Left hindlimb (tissue), 1 donor: ENCODE results near the gene MRPS14.

Source experiments
- DNase-seq: peaks from one replicate; pipeline ENCODE4 v3.0.0-alpha.2; 2018

The MRPS14 gene

DNA sequence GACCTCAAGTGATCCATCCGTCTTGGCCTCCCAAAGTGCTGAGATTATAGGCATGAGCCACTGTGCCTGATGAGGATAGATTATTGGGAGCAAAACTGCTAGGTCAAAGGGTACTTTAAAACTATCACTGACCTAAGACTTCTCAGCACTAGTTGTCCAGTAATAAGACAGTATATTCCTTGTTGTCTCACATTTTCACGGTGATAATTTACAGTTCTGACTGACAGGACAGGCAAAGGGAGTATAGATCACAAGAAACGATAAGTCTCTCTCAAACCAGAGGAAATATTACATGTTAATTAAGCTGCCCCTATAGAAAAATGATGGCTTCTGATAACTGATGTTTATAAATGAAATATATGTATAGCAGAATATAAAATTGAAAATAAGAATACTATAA is 3.7 kb downstream of the MRPS14 start:
- no peak for DNase-seq

DNA sequence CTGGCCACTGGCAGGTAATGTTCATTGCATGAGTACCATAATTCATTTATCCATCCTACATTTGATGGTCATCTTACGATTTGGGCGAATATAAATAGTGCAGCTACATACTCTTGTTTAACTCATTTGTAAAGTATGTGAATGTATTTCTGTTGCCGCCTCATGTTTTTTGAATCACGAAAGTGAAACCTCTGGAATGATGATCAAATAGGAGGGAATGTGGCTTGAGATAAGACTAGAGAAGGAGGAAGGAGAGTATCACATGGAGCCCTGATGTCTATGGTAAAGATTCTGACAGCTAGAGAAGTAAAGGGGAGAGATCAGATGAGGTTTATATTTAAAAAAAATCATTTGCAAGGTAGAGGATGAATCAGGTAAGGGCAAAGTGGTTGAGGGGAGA is 8.0 kb downstream of the MRPS14 start:
- no peak for DNase-seq

DNA sequence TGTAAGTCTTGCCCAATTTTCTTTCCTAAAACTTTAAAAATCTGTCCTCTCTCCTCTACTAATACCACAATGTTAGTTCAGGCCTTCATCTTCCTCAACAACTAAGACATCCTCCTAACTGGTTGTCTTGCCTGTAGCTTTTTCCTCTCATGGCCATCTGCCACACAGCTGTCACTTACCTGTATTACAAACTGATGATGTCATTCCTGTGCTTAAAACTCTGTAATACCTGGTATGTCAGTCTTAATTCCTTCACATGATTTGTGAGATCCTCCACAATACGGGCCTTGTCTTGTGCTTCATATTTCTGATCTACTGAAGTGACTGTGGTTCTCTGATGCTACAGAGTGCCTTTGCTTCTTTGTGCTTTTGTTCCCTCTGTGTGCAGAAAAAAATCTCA is 9.8 kb downstream of the MRPS14 start:
- no peak for DNase-seq

DNA sequence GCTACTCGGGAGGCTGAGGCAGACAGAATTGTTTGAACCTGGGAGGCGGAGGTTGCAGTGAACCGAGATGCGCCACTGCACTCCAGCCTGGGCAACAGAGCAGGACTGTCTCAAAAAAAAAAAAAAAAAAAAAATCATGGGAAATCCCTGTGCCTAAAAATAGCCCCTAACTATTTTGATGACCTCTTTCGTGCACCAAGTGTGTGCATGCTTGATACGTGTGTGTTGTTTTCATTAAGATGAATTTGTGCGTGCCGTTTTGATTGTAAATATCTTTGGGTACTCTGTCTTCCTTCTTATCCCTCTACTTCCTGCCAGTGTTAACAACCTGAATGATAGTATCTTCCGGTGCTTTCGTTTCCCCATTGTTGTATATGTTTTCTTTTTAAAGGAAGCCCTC is 13.7 kb downstream of the MRPS14 start:
- no peak for DNase-seq

DNA sequence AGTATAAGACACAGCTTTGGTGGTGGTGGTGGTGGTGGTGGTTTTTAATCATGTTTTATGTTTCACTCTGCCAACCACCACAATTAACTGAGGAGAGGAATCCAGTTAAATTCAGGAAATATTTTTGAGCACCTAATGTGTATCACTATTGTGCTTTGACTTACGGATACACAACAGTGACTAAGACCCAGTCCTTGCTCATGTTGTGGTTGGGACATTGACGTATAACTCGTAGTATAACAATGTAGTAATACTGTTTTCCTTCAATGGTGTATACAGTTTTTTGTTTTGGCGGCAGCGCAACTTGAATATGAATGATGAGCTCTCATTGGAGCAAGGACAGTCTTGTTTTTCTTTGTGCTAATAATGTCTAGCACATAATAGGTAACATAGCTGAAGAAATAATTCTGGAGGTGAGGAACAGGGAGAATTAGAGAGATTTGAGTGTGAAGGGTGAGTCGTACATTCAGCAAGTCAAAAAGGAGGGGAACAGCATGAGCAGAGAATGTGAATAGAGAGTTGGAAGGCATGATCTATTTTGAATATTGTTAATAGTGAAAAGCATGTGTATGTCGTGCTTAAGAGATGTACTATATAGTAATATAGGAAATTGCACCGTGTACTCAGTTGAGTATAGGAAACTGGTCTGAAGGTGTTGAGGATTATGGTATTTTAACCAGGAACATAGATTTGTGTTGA is 18.0 kb downstream of the MRPS14 start:
- no peak for DNase-seq

DNA sequence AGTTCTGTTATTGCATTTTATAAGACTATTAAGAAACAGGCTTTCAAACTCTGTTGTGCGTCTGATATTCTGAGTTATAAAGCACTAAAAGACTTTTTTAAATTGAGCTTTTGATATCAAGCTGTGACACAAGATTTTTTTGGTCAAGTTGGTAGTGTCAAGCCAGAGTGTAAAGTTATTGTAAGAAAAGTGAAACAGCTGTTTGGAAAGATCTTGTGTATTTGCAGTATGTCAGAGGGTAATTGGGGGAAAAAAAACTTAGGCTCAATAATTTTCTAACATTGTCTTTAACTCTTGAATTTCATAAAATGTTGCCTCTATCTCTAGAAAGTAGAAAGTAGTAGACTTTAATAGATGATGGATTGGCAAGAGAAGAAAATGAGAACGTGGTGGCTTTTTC is 19.7 kb downstream of the MRPS14 start:
- DNase-seq, result no peak

DNA sequence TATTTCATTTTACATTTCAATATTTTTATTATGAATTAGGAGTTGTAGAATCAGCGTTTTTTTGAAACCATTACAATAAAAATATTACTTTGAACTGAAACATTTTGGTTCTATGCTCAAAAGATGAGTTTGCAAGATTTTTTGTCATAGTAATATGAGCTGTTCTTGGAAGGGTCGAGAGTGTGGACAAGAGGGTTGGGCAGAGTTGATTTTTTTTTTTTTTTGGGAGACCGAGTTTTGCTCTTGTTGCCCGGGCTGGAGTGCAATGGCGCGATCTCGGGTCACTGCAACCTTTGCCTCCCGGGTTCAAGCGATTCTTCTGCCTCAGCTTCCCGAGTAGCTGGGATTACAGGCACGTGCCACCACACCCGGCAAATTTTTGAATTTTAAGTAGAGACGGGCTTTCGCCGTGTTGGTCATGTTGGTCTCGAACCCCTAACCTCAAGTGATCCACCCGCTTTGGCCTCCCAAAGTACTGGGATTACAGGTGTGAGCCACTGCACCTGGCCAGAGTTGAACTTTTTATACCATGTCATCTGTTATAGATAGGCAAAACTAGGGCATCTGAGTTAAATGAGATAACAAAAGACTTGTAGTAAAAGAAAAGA is 20.2 kb downstream of the MRPS14 start:
- no peak for DNase-seq

DNA sequence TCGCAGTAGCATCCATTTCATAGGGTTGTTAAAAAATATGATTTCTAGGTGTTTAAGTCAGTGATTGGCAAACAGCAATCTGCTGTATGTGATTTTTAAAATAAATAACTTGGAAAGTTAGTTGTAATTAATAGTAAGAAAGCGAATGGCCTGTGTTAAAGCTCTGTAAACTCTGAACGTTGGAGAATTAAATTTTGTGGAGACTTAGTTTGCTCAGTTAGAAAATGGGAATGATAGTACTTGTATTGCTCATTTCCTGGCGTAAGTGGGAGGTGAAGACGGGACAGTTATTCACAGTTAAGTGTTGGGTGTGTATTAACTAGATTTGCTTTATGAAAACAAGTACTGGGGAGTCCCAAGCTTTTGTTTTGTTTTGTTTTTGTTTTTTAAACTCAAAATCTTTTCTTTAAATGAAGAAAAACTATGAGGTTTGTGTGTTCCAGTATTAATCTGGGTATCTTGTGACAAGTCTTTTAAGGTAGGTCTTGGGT is 22.5 kb downstream of the MRPS14 start:
- DNase-seq, result no peak

DNA sequence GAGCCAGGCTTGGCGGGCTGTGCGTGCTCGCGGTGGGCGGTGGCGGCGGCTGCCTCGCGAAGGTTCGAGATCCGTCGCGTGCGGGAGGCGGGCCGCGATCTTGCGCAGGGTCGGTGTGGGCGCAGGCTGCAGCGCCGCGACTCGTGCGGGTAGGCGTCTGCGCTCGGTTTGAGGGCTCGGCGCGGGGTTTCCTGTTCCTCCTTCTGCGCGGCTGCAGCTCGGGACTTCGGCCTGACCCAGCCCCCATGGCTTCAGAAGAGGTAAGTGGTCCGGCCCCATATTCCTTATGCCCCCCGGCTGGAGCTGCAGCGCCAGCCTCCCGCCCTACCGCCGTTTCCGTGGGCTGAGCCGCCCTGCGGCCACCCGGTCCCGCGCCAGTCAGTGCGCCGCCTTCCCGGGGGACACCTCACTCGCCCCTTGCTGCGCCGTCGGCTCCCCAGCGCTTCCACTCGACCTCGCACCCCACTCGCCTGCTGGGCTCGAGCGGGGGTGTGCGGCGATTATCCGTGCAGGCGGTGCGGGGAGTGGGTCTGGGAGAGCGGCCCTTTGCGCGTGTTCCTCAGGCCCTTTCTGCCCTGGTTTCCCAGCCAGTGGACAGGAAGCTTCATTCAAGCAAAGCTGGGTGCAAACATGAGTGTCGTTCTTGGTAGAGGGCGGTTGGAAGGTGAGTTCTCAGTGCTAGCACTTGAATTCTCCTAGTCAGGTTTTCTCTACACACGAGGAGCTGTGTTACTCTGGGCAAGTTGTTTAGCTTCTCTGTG is 23.1 kb downstream of the MRPS14 start, which contains the start of gene CACYBP:
TSS of gene CACYBP (plus strand) at position 12 of the 761 bp plus-strand sequence. CDS start at position 246, 234 bp downstream.
- DNase-seq, result no peak

DNA sequence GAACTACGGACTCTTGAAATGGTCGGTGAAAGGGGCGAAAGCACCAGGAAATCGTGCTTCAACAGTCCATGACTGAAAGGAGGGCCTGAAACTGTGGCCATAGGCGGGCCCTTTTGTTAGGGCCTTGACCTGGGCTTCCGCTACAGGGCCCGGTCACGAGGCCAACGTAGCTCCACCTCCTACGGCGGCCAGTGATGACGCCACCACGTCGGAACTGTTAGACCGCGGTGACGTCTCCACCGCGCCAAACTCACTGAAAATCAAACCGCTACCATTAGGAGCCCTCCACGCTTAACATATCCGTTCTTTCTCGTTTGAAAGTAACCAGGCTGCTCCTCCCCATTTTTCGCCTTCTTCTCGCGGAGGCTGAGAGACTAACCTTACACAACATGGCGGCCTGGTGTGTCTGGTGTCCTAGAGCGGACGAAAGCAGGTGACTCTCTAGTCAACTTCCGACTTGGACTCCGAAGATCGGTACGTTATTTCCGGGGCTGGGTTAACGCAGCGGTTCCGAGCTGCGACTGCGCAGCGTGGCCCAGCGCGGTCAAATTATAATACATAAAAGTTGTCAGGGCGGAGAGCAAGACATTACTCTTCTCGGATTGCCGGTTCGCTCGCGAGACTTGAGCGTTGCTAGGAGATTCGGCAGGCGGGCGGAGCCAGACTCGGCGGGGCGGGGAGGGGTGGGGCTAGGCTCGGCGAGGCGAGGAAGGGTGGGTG is 23.8 kb downstream of the MRPS14 start:
- peak; percentile 99 for DNase-seq

DNA sequence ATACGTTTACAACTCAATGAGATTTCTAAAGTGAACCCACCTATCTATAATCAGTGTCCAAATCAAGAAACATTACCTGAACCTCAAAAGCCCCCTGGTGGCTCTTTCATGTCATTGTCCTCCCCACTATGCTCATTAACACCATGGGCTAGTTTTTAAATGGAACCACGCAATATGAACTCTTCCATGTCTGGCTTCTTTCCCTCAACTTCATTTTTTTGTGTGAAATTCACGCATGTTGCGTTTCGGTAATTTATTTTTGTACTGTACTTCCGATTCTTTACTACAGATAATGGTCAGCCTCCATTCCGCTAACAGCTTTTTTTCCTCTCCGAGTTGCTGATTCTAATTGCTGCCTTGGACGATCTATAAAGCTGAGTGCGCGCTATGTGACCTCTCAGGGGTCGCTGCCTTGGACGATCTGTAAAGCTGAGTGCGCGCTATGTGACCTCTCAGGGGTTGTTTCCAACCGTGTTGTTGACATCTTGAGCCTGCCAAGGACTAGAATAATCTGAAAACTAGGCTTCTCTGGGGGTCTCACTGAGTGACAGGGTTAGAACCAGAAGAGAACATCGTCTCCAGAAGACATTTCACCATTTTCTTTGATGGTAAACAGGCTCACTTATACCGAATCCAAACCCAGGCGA is 24.5 kb downstream of the MRPS14 start:
- no peak for DNase-seq

DNA sequence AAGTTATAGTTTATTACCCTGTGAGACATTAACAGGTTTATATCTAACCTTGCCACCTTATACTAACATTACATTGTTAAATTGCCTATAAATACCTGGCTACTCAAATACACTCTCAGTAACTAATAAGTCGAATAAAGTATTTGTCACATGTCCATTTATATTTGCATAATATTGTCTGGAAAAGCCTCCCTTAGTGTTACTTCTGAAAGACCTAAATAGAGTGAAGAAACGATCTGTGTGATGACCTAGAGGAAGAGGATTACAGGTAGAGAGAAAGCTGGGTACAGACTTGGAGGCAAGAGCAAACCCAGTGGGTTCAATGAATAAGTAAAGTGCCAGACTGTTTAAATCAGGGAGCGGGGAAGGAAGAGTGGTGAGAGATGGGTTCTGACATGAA is 26.2 kb downstream of the MRPS14 start:
- DNase-seq, result no peak

DNA sequence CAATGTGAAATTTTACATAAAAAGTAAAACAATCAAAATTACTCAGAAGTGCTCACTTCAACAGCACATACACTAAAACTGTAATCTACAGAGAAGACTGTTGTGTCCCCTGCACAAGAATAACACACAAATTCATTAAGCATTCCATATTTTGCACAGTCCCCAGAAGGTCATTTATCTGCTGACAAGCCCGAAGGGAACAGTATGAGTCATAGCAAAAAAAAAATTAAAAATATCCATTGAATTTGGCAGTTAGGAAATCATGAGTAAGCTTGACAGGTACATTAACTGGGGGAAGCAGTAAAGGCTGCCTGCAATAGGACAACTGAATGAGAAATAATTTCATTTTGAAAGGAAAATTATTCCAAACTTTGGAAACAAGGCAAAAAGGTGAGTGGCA is 26.7 kb downstream of the MRPS14 start:
- DNase-seq, result no peak

DNA sequence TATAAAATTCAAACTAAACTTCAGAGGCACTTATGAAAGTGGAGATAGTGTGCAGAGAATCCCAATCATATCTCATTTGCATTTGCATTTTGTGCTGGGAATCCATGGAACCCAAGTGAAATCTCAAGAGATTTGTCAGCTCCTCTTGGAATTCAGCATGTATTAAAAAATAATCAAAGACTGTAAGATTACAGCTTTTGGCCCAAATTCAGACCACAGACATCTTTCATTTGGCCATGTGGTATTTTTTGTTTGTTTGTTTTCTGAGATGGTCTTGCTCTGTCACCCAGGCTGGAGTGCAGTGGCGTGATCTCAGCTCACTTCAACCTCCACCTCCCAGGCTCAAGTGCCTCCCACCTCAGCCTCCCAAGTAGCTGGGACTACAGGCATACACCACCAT is 27.3 kb downstream of the MRPS14 start:
- no peak for DNase-seq

DNA sequence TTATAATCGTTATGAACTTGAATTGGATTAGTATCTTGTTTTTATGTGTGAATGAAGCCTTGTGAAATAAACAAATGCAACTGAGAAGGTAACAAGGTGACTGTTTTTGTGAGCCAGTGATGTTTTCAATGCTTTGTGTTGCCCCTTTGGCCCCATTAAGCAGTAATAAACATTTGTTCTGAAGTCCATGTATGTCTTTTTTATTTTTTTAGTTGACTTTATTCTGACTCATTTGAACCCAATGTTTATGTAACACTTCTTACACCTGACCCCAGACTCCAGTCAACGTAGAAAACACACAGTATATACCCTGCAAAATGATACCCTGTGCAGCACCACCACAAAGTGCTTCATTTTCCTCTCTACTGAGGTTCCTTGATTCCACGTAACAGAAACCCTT is 28.1 kb downstream of the MRPS14 start:
- DNase-seq, result no peak

DNA sequence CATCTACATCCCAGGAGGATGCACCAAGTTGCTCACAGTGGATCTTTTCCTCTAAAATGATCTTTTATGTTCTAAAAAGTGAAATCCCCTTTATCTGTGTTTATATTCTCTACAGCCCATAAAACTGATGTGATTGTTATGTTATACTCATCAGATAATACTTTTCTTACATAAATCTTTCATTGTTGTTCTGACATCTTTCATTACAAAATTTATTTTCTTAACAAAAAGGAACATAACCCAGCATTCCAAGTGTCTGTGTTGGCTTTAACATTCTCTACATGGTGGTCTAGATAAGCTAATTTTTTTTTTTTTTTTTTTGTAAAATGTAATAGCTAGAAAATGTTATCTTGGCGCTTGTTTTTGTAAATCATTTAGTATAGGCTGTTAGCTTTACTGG is 31.8 kb downstream of the MRPS14 start:
- DNase-seq, result no peak

DNA sequence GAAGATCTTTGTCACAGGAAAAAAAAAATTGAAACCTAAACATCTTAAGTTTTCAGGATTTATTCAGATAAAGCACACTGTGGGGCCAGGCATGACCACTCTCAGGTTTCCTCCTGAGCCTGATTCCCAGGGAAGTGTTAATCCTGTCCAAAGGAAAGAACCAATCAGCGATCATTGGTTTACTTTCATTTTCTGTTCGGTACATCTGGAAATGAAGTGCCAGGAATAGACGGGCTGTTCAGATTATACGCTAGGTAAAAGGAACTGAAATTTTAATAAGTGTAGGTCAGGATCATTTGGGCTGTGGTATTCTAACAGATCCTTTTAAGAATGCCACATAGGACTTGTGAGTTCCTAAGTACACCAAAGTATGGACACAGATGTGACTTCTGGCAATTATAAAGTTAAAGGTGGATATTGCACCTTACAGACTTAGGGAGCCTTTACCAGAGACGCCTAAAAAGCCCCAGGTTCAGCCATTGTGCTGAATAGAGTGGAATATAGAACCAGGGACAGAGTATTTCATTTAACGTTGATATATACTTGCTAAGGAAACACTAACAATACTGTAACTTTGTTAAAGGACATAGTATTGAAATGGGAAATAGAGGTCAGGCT is 32.7 kb downstream of the MRPS14 start:
- no peak for DNase-seq

DNA sequence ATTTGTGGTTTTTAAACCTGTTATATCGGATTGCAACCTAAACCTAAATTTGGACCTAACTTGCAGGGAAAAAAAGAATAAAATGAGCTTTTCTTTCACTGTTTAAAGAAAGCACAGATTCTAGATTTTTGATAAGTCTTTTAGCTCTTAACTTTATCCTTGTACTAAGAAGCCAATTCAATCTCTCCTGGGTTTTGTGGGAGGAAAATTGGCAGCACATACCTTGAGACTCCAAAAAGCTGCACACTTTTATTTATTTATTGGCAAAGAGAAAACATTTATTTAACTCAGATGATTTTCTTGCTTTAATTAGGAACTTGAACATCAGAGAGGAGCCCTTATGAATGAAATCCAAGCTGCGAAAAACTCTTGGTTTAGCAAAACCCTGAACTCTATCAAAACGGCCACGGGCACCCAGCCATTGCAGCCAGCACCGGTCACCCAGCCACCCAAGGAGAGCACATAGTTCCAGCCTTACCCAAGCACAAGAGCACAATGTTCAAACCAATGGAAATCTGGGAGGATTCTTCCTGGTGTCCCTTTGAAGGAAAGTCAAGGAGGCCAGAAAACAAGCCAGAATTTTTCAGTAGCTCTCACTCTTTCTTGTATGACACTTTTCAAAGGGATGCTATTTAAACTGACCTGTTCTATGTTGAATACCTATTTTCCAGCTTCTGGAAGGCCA is 33.5 kb downstream of the MRPS14 start:
- no peak for DNase-seq

DNA sequence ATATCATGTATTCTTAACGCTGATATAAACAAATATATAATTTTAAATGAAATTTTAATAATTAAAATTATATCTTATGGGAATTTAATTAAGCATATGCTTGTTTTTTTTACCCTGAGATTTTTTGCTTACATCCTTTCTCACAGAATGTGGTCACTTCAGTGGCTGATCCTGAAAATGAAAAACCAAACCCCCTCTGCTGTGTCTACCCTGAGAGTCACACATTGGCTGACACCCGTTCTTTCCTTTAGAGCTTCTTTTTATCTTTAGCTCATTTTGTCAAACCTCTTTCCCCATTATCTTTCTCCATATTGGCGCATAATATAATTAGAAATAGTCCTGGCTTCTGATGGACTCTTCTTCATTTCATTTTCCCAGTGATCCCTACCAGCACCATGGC is 34.2 kb downstream of the MRPS14 start:
- no peak for DNase-seq

DNA sequence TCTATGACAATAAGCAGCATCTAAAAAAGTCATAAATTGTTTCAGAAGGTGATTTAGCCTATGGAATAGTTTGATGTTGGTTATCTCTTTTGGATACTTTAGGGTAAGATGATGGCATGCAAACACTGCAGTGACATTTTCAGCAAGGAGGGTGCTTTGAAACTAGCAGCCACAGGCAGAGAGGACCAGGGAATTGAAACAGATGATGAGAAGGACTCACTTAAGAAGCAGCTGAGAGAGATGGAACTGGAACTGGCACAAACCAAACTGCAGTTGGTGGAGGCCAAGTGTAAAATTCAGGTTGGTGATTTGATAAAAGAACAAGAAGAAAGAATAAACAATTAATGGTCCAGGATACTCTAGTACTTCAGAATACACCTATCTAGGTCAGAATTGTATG is 34.7 kb downstream of the MRPS14 start:
- DNase-seq, result no peak

DNA sequence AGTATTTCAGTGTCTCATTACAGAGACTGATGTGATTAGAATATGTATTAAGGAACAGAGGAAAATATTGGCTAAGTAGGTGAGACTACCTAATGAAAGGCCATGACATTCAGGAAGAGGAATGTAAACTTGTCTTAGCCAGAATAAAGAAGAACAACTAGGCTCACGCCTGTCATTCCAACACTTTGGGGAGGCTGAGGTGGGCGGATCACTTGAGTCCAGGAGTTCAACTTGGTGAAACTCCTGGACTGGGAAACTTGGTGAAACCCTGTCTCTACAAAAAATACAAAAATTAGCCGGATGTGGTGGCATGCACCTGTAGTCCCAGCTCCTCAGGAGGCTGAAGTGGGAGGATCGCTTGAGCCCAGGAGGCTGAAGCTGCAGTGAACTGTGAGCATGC is 38.3 kb downstream of the MRPS14 start:
- DNase-seq, result no peak
